ENCODE measurements around the gene WNK2. TPM values are rescaled to one million over a fixed set of nuclear protein-coding genes. Genes with fewer than 3 reads are reported as not detected.
"Not testable (repeated sequence)": the region's sequence is repeated elsewhere in the genome, so short reads cannot be mapped to it uniquely, and the experiment has no call there.

WNK2 gene
- total and polyA plus RNA-seq, 2 donors, result 4.8 to 9.3 TPM

DNA sequence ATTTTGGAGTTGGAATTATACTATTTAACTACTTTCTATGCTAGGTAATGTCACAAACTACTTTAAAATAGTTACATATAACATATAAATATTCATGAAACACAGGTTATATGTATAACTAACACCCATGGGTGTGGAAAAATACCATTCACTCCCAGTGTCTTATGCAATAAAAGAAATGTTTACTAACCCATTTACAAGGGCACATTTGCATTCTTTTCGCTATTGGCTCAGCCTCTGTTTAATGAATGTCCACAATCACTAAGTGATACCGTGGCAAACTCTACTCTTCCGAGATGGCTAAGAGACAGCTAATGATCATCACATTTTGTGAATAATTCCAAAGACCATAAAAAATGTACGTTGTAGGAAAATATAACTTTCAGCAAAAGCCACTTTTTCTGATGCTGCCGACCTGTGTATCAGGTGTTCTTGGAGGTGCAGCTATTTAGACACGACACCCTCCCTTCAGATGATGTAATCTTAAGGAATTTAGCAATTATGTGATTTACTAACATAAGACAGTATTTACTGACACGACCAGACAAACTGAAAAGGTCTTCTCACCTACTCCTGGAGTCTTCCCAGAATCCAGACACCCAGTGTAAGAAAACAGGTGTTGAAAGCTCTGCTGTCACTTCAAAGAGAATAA is 145.8 kb downstream of the WNK2 start:
- H3K4me1 ChIP-seq (ENCODE audit: insufficient read depth), result no peaks in the 10 kb centered on the region
- 73% methylated on average over 7 of the region's 7 CpGs for WGBS
- no peak for DNase-seq (ENCODE audit: extremely low spot score)
- H3K4me3 ChIP-seq (ENCODE audit: low read depth, low read length), result no peak overlapping the region
- H3K27ac ChIP-seq (ENCODE audit: low read depth), result no peak overlapping the region
- H3K36me3 ChIP-seq (ENCODE audit: insufficient read depth), result no peaks in the 10 kb centered on the region

DNA sequence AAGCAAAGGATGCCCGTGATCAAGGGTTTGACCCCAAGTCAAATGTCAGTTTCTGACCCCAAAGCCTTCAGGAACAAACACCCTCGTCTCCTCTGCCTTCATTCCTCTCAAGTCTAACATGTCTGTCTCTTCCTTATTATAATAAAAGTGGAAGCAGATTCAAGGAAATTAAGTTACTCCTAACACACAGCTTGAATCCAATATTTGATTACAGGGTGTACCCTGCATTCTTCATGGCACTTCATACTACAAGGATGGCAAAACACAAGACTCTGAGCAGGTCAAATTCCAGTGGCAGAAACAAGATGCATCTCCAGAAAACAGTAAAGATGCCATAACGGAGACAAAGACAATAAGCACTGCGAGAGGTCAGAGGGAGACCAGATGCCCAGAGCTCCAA is 148.4 kb downstream of the WNK2 start:
- no peak for DNase-seq (ENCODE audit: extremely low spot score)

DNA sequence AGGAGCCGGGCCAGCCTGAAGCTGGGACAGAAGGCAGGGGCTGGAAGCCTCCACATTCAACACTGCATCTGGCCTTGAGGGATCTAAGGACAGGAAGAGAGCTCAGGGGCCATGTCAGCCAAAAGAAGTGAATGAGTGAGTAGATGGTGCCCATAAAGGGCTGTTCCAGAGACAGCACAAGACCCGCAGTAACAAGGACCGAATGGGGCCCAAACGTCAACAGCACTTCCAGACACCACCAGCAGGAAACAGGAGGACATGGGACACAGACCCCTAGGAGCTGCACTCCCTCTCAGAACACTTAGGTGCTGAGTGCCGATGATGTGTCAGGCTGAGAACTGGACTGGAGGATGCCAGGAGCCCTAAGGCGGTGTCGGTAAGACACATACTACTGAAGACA is 152.8 kb downstream of the WNK2 start:
- DNase-seq (ENCODE audit: extremely low spot score), result no peak
- H3K27ac ChIP-seq (ENCODE audit: low read depth), result no peak overlapping the region
- no peaks in the 10 kb centered on the region for H3K4me1 ChIP-seq (ENCODE audit: insufficient read depth)
- WGBS, result 76% methylated on average over 7 of the region's 7 CpGs
- H3K4me3 ChIP-seq (ENCODE audit: low read depth, low read length), result no peak overlapping the region
- no peaks in the 10 kb centered on the region for H3K36me3 ChIP-seq (ENCODE audit: insufficient read depth)

More for the DNA sequence above, 148.4 kb downstream of the WNK2 start:
- WGBS, result 81% methylated on average over 4 of the region's 4 CpGs
- Histone ChIP-seq H3K27ac (ENCODE audit: low read depth) (no peak overlapping the region), H3K36me3 (ENCODE audit: insufficient read depth) (no peaks in the 10 kb centered on the region), H3K4me1 (ENCODE audit: insufficient read depth) (no peaks in the 10 kb centered on the region), H3K4me3 (ENCODE audit: low read depth, low read length) (no peak overlapping the region)

DNA sequence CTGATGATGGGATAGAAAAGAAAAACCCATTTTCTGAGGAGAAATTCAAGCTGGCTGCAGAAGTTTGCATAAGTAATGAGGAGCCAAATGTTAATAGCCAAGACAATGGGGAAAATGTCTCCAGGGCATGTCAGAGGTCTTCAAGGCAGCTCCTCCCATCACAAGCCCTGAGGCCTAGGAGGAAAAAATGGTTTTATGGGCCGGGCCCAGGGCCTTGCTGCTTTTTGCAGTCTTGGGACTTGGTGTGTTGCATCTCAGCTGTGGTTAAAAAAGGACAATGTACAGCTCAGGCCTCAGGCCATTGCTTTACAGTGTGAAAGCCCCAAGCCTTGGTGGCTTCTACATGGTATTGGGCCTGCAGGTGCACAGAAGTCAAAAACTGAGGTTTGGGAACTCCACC is 154.3 kb downstream of the WNK2 start:
- H3K4me1 ChIP-seq (ENCODE audit: insufficient read depth); H3K4me3 ChIP-seq (ENCODE audit: low read depth, low read length); DNase-seq (ENCODE audit: extremely low spot score); H3K36me3 ChIP-seq (ENCODE audit: insufficient read depth); H3K27ac ChIP-seq (ENCODE audit: low read depth): not testable (repeated sequence)
- 64% methylated on average over 1 of the region's 1 CpG for WGBS

DNA sequence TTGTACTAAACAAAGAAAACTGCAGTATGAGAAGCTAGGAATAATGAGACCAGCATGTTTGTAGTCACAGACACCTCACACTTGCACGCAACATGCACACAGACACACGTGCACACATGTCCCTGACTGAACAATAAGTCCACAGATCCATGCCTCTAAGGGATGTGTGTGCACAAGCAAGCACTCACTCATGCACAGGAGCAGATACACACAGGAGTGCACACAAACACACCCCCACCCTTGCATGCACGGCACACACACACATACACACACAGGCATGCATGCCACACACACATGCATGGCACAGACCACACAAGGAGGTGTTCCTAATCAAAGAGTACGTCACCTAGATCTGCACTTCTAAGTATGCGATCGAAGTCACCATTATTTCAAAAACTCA is 156.2 kb downstream of the WNK2 start:
- 96% methylated on average over 6 of the region's 6 CpGs for WGBS
- no peak overlapping the region for H3K27ac ChIP-seq (ENCODE audit: low read depth)
- H3K4me1 ChIP-seq (ENCODE audit: insufficient read depth), result no peaks in the 10 kb centered on the region
- H3K36me3 ChIP-seq (ENCODE audit: insufficient read depth), result no peaks in the 10 kb centered on the region
- DNase-seq (ENCODE audit: extremely low spot score), result no peak
- no peak overlapping the region for H3K4me3 ChIP-seq (ENCODE audit: low read depth, low read length)

DNA sequence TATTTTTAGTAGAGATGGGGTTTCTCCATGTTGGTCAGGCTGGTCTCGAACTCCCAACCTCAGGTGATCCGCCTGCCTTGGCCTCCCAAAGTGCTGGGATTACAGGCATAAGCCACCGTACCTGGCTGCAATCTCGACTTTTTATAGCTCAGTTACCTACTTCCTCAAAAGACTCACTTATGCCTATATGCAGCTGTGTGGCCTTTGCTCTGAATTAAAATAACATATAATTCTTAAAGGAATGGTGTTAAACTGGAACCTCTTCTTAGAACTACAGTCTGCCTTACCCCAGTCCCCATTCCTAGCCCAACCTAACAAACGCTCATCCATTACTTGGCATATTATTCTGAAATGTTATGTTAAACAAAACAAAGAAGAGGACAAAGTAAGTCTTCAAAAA is 157.9 kb downstream of the WNK2 start:
- 82% methylated on average over 5 of the region's 5 CpGs for WGBS
- H3K4me3 ChIP-seq (ENCODE audit: low read depth, low read length); DNase-seq (ENCODE audit: extremely low spot score); H3K27ac ChIP-seq (ENCODE audit: low read depth); H3K36me3 ChIP-seq (ENCODE audit: insufficient read depth); H3K4me1 ChIP-seq (ENCODE audit: insufficient read depth): not testable (repeated sequence)

DNA sequence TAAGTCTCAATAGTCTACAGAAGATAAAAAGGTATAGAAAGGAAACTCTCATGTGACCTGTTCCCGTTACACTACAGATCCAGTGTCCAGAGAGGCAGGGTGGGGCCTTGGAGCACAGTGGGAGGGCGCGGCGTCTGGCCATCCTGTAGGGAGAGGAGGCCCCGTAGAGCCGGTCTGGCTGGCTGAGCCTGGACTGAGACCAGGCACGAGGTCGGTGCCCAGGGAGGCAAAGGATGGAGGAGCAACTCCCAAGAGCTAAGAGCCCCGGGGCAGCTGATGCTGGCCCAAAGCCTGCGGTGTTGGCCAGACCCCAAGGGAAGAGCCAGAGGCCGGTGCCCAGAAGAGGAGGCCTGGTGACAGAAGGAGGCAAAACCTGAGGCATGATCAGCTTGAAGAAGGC is 158.5 kb downstream of the WNK2 start:
- H3K4me1 ChIP-seq (ENCODE audit: insufficient read depth); DNase-seq (ENCODE audit: extremely low spot score); H3K4me3 ChIP-seq (ENCODE audit: low read depth, low read length); H3K27ac ChIP-seq (ENCODE audit: low read depth); H3K36me3 ChIP-seq (ENCODE audit: insufficient read depth): not testable (repeated sequence)
- WGBS, result 69% methylated on average over 11 of the region's 11 CpGs

DNA sequence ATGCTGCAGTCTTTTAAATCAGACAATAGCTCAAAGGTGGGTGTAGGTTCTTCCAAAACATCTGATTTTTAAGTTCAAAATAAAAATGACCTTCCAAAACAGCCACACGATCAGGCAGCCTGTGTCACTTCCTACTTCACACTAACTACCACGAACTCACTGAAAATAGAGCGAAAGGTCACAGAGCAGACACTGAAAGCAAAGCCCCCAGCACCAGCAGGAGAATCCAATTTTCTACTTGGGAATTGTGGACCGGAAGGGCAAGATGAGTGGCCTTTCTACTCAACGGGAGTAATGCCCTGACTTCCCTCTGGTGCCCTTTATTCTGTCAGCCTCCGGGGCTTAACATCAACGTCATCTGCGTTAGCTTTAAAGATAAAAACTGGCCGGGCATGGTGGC is 159.7 kb downstream of the WNK2 start:
- Histone ChIP-seq H3K4me3 (ENCODE audit: low read depth, low read length) (no peak overlapping the region), H3K4me1 (ENCODE audit: insufficient read depth) (no peaks in the 10 kb centered on the region), H3K27ac (ENCODE audit: low read depth) (no peak overlapping the region), H3K36me3 (ENCODE audit: insufficient read depth) (no peaks in the 10 kb centered on the region)
- 71% methylated on average over 9 of the region's 9 CpGs for WGBS
- DNase-seq (ENCODE audit: extremely low spot score), result no peak

DNA sequence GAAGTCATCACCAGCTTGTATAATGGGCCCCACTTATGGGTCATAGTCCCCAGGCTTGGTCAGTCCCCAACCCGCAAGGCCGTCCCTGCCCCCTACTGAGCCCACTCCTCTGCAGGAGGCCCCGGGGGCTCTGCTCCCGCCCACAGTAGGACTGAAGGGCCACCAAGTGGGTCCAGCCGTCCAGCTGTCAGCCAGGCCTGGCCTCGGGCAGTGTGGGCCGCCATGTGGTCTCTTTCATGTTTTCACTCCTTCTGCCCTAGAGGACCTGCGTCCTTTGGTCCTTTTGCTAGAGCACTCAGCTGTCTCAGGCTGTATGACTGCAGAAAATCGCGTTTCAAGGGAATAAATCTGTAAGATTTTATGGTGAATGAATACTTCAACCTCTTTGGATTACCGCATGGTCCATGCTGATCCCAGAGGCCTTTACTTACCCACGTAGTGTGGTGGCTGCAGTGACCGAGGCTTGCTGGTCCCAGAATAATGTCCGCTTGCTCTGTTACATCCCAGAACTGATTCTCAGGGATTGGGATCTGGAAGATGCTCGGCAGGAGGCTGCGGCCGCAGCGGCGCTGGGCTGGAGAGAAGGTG is 161.8 kb downstream of the WNK2 start:
- no peak for DNase-seq (ENCODE audit: extremely low spot score)

DNA sequence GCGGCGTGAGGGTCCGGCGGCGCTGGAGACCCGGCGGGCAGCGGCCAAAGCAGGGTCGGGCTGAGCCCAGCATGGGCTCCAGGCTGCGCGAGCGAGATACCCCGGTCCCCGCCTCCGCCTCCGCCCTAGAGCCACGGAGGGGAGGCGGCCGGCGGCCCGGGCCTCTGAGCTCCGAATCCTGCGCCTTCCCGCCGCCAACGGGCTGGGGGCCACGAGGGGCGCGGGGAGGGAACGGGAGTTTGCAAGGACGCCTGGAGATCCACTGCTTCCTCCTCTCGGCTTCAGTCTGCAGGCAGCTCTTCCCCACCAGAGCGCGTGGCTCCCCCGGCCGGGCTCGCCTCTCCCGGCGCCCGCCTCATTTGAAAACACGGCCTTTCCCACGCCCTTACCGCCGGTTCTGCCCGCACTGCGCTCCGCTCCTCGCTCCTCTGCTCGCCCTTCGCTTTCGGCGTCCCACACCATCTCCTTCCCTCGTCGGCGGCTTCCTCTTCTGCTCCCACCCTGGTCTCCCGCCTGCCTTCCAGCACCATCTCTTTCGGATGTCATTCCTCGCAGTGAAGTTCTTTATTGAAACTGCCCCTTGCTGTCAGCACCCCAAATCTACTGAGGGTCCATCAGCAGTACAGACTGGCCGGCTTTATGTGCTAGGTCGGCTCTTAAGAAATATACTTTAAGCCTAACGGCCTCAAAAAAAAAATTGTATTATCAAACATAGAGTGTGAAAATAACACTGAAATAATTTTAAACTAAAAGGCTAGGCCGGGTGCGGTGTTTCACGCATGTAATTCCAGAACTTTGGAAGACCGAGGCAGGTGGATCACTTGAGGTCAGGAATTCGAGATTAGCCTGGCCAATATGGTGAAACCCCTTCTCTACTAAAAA is 162.5 kb downstream of the WNK2 start:
- Histone ChIP-seq H3K36me3 (ENCODE audit: insufficient read depth) (no peaks in the 10 kb centered on the region), H3K4me3 (ENCODE audit: low read depth, low read length) (peak overlapping the region; percentile 29), H3K27ac (ENCODE audit: low read depth) (no peak overlapping the region), H3K4me1 (ENCODE audit: insufficient read depth) (no peaks in the 10 kb centered on the region)
- DNase-seq (ENCODE audit: extremely low spot score), result no peak
- WGBS, result 11% methylated on average over 66 of the region's 66 CpGs

More for the DNA sequence above, 161.8 kb downstream of the WNK2 start:
- WGBS, result 37% methylated on average over 19 of the region's 19 CpGs
- Histone ChIP-seq H3K4me1 (ENCODE audit: insufficient read depth) (no peaks in the 10 kb centered on the region), H3K4me3 (ENCODE audit: low read depth, low read length) (peak overlapping the region; percentile 29), H3K36me3 (ENCODE audit: insufficient read depth) (no peaks in the 10 kb centered on the region), H3K27ac (ENCODE audit: low read depth) (no peak overlapping the region)

DNA sequence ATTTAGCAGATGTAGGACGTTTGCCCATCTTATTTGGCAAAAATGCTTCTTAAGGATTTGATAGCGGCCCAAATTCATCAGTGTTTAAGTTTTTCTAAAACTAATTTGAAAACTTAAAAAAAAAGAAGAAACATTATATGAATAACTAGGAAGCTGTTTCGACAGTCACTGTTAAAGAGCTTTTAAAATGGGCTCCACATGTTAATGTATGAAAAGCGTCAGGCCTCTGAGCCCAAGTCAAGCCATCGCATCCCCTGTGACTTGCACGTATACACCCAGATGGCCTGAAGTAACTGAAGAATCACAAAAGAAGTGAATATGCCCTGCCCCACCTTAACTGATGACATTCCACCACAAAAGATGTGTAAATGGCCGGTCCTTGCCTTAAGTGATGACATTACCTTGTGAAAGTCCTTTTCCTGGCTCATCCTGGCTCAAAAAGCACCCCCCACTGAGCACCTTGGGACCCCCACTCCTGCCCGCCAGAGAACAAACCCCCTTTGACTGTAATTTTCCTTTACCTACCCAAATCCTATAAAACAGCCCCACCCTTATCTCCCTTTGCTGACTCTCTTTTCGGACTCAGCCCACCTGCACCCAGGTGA is 163.5 kb downstream of the WNK2 start:
- H3K36me3 ChIP-seq (ENCODE audit: insufficient read depth); DNase-seq (ENCODE audit: extremely low spot score); H3K4me1 ChIP-seq (ENCODE audit: insufficient read depth); H3K27ac ChIP-seq (ENCODE audit: low read depth); H3K4me3 ChIP-seq (ENCODE audit: low read depth, low read length): not testable (repeated sequence)
- 96% methylated on average over 9 of the region's 9 CpGs for WGBS

DNA sequence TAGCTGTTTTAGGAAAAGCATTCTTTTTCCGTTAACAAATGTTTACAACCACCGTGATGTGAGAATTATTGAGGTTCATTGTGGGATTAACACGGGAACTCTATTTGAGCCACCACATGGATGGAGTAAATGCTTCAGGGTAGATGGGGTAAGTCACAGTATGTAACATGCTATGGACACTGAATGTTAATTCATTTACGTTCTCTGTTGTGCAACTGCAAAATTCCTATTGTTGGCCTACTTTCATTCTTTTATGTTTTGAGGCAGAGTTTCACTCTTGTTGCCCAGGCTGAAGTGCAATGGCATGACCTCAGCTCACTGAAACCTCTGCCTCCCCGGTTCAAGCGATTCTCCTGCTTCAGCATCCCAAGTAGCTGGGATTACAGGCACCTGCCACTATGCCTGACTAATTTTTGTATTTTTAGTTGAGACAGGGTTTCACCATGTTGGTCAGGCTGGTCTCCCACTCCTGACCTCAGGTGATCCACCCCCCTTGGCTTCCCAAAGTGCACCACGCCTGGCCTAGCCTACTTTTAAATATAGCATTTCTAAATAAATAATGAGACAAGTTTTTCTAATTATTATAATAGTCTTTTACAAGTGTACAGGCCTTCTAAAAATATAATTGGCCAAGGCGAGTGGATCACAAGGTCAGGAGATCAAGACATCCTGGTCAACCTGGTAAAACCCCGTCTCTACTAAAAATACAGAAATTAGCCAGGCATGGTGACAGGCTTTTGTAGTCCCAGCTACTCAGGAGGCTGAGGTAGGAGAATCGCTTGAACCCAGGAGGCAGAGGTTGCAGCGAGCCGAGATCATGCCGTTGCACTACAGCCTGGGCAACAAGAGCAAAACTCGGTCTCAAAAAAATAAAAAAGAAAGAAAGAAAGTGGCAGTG is 169.7 kb downstream of the WNK2 start:
- not testable (repeated sequence) for H3K4me3 ChIP-seq (ENCODE audit: low read depth, low read length); DNase-seq (ENCODE audit: extremely low spot score); H3K27ac ChIP-seq (ENCODE audit: low read depth); H3K36me3 ChIP-seq (ENCODE audit: insufficient read depth); H3K4me1 ChIP-seq (ENCODE audit: insufficient read depth)
- 93% methylated on average over 14 of the region's 14 CpGs for WGBS

DNA sequence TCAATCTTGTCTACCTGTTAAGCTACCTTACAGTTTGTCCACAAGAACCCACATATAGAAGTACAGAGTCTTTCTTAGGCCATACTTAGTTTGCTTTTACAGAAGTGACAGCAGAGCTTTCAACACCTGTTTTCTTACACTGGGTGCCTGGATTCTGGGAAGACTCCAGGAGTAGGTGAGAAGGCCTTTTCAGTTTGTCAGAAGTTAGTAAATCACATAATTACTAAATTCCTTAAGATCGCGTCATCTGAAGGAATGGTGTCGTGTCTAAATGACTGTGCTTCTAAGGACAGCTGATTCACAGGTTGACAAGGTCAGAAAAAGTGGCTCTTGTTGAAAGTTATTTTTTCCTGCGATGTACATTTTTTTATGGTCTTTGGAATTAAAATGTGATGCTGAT is 170.5 kb downstream of the WNK2 start:
- DNase-seq (ENCODE audit: extremely low spot score), result no peak
- 82% methylated on average over 4 of the region's 4 CpGs for WGBS
- Histone ChIP-seq H3K36me3 (ENCODE audit: insufficient read depth) (no peaks in the 10 kb centered on the region), H3K27ac (ENCODE audit: low read depth) (no peak overlapping the region), H3K4me3 (ENCODE audit: low read depth, low read length) (no peak overlapping the region), H3K4me1 (ENCODE audit: insufficient read depth) (no peaks in the 10 kb centered on the region)
